Ureter (tissue), 1 donor: Measurements from ENCODE around the gene PPP2R3A. TPM values are rescaled to one million over a fixed set of nuclear protein-coding genes. Genes with fewer than 3 reads are reported as not detected.
"Not testable (repeated sequence)": the region's sequence is repeated elsewhere in the genome, so short reads cannot be mapped to it uniquely, and the experiment has no call there.

Experiments used
- DNase-seq: peaks from one replicate; pipeline ENCODE4 v3.0.0-alpha.2; 2020; ENCODE audit warnings: low spot score
- total RNA-seq: library from RNA; stranded (reverse); gene quantifications from one replicate; pipeline ENCODE4 v1.2.4, GENCODE V29; 2023
- donor health status: DM: yes; HTN: yes; CAD: no.

PPP2R3A gene, protein sequence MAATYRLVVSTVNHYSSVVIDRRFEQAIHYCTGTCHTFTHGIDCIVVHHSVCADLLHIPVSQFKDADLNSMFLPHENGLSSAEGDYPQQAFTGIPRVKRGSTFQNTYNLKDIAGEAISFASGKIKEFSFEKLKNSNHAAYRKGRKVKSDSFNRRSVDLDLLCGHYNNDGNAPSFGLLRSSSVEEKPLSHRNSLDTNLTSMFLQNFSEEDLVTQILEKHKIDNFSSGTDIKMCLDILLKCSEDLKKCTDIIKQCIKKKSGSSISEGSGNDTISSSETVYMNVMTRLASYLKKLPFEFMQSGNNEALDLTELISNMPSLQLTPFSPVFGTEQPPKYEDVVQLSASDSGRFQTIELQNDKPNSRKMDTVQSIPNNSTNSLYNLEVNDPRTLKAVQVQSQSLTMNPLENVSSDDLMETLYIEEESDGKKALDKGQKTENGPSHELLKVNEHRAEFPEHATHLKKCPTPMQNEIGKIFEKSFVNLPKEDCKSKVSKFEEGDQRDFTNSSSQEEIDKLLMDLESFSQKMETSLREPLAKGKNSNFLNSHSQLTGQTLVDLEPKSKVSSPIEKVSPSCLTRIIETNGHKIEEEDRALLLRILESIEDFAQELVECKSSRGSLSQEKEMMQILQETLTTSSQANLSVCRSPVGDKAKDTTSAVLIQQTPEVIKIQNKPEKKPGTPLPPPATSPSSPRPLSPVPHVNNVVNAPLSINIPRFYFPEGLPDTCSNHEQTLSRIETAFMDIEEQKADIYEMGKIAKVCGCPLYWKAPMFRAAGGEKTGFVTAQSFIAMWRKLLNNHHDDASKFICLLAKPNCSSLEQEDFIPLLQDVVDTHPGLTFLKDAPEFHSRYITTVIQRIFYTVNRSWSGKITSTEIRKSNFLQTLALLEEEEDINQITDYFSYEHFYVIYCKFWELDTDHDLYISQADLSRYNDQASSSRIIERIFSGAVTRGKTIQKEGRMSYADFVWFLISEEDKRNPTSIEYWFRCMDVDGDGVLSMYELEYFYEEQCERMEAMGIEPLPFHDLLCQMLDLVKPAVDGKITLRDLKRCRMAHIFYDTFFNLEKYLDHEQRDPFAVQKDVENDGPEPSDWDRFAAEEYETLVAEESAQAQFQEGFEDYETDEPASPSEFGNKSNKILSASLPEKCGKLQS (N-terminal part only)
- 11.0 TPM for total RNA-seq

DNA sequence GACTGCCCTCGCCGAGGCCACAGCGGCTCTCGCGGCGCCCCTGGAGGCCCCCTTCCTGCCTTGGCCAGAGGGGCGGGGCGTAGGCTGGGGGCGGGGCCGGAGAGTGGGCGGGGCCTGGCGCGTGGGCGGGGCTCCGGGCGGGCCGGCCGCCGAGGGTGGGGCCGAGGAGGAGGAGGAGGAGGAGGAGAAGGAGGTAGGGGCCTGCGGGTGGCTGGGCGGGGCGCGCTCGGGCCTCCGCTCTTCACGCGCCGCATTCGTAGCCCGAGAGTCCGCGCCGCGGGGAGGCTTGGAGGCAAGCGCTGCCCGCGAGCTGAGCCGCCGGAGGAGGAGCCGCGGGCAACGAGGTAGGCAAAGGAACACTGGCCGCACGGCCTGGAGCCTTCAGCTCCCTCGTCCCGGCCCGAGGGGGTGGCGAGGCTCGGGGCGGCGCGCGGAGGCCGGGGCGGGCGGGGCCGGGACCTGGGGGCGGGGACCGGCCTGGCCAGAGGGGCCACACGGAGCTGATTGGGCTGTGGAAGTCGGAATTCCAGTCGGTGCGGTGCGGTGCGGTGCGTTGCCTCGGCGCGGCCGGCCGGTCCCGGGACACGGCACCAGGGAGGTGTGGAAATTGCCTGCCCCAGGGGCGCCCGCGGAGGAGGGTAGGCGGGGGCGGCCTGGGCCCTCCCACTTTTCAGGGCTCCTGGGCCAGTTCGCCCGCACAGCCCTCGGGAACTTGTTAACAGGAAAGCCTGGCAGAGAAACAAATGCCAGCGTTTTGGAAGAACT is at the start of gene PPP2R3A:
TSS of gene PPP2R3A (plus strand) at position 223 of the 765 bp plus-strand sequence. CDS start 35,771 bp downstream, outside the sequence.
- DNase-seq: peak; percentile 87

DNA sequence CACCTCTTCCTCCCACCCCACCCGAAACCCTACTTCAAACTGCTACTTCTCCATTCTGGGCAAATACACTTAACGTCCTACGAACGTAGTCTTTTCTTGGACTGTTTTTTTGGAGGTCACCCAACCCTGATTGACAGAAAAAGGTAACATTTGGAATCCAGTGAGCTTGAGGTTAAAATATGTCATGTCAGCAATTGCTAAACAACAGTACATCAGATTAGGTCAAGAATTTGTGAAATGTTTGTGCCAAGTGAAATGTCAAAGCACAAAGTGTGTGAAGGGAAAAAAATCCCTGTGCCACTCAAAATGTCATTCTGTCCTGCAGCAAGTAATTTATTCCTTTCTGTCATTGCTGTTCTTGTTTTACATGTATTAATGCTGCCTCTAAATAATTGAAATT is 49.2 kb upstream of the PPP2R3A start:
- DNase-seq: no peak

DNA sequence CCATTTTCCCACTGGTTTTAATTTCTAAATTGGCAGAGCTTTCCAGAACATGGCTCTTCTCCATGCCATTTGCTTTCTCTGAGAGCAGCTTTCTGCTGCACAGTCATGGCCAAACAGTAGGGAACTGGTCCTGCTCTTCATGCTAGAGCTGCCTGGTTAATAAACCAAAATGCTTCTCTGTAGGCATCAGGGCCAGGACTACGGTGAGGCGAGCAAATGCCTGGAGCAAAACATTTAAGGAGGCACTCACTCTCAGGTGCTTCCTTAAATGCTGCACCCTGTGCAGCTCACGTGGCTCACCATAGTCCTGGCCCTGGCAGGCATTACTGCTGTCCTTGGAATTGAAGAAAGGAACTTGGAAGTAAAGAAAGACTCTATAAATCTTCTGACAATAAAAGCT is 48.5 kb upstream of the PPP2R3A start:
- DNase-seq: no peak

DNA sequence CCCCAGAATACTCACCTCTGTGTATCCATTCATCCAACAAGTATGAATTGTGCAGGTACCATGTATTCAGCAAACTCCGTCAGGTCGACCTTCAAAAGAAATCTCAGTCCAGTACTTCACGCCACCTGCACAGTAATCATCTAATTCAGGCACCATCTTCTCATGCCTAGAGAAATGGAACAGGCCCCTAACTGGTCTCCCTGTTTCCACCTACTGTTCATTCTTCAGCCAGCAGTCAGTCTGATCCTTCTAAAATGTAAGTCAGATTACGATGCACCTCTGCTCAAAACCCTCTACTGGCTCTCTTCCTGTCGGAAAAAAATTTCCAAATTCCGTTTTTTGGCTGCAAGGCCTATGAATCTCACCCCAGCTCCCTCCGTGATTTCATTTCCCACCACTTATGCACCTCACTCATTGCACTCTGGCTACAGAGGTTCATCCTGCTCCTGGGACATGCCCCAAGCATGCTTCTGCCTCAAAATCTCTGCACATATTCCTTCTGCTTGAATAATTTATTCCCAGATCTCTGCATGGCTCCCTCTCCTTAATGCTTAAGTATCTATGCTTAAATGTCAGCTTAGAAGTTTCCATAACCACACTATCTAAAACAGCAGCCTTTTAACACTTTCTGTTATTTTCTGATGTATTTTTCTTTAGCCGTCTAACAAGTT is 47.5 kb upstream of the PPP2R3A start:
- DNase-seq: no peak

DNA sequence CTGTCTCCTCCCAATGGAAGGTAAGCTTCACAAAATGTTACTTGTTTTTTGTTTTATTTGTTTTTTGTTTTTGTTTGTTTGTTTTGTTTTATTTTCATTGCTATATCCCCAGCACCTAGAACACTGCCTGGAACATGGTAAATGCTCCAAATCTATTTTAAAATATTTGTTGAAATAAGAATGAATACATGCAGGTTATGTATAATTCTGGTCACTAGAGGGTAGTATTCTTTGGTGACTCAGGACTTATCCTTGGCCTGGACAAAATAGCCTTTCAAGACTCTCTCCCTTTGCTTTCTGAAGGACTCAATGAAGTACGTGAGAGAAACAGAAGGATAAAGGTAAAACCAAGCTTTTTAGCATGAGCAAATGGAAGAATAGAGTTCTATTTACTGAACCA is 46.9 kb upstream of the PPP2R3A start:
- DNase-seq: no peak

DNA sequence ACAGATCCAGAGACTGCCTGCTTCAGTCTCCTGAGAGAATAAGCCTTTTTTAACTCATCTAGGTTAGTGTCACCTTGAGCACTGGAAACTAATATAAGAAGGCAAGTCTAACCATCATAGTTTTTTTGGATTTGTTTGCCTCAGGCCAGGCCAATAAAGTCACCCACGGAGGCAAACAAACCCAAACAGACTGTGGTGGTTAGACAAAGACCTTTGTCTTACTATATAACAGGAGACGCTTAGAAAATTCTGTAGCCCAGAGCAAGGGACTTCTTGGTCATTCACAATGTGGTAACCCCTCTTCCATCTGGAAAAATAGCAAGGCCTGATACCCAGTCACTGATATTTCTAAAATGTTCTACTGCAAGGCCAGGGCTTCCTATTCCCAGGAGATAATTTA is 45.3 kb upstream of the PPP2R3A start:
- DNase-seq: no peak

DNA sequence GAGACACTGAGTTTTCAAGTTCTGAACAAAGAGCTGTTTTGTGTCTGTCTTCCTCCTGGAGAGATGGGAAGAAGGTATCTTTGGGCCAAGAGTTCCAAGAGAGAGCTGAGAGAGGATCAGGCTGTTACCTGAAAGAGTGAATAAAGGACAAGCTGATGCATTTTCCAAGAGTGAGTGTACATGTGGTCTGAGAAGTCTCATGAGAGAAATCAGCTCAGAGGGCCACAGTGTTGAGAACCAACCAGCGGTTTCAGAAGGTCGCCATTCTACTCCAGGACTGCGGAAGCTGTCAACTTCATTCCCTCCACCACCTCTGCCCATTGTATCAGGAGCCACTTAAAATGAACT is 42.7 kb upstream of the PPP2R3A start:
- no peak for DNase-seq

DNA sequence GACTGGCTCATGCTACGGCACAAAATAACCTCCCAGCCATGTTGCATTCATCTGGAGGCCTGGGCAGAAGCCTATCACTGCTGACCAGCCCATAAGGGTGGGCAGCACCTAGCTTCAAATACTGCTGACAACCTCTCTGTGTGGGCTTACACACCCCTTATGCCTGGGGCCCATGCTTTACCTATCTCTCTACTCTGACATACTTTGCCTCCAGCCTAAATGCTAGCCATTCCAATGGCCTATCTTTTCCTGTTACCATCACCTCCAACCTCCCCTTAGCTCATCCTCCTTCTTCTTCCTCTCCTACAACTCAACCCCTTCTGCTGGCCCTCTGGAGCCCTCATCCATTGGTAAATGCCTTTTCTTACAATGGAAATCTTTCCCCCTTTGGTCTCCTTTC is 41.0 kb upstream of the PPP2R3A start:
- DNase-seq: no peak

DNA sequence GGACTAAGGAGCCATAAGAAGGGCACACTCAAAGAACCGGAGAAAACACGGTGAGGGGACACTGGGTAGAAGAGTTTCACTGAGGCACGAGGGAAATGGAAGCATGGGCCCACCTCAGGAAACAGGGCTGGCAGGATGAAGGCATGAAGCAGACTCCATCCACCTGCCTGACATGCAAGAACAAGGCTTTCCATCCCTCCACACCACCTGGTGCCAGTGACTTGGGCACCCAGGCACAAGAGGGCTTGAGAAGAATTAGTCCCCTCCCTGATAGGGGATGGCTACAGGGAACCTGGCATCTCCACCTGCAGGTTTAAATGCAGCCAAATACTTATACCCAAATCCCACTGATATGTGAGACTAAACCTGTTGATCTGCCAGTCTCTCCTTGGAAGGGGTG is 38.9 kb upstream of the PPP2R3A start:
- no peak for DNase-seq

DNA sequence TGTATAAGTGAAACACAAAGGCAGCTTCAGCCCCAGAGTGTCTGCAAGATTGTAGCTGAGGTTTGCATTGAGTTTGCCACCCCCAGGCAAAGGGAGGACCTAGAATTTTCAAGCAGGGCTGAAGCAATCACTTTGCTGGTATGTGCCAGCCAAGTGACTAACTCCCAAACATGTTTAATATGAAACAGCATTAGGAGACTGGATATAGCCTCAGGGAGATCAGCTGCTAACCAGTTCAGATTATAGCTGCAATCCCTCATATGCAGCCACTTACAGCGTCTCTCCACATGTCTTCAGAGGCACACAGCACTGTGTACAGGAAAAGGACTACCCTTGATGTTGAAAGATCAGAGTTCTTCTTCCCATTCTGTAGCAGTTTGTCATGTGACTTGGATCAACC is 38.4 kb upstream of the PPP2R3A start:
- DNase-seq: no peak

DNA sequence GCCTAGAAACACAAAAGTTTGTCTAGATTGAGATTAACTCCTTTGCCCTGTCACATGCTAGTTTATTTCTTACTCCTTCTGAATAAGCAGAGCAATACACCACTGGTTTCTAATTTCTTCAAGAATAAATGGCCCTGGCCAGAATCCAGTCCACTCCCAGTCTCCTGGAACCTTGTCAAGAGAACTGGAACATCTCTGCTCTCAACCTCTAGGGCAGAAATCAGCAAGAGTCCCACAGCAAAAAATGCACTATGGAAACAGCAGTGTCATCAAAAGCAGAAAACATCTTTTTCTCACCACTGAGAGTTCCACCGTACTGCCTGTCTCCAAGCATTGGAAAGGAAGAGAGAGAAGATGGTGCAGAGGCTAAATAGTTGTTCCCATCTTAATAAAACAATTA is 35.9 kb upstream of the PPP2R3A start:
- peak; percentile 50 for DNase-seq

DNA sequence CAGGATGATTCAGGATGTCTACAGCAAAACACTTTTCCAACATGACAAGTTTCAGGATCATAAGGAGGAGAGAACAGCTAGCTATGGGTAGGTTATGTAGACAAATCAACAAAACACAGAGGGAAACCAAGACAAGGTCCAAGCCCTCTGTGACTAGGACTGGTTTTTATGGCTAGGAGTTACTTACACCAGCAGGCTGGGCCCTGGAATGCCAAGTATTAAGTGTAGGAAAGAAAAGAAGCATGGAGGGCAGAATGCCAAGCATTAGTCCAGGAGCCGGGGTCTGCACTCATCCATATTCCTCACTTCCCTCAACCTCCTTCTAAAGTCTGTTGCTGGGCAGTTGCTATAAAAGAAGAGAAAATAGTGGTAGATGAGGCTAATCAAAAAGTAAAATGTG is 35.3 kb upstream of the PPP2R3A start:
- no peak for DNase-seq

DNA sequence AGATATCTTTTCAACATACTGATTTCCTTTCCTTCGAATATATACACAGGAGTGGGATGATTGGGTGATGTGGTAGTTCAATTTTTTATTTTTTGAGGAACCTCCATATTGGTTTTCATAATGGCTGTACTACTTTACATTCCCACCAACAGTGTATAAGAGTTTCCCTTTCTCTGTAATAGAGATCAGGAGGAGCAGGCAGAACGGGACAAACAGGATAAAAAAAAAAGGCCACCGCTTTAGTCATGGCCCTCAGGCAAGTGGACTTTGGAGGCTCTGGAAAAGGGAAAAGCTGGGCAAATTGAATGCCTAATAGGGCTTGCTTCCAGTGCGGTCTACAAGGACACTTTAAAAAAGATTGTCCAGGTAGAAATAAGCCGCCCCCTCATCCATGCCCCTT is 30.4 kb upstream of the PPP2R3A start:
- not testable (repeated sequence) for DNase-seq

DNA sequence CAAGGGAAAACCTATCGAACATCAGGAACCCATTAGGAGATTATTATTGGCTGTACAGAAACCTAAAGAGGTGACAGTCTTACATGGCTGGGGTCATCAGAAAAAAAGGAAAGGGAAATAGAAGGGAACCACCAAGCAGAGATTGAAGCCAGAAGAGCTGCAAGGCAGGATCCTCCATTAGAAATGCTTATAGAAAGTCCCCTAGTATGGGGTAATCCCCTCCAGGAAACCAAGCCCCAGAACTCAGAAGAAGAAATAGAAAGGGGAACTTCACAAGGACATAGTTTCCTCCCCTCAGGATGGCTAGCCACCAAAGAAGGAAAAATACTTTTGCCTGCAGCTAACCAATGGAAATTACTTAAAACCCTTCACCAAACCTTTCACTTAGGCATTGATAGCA is 27.8 kb upstream of the PPP2R3A start:
- DNase-seq: not testable (repeated sequence)

DNA sequence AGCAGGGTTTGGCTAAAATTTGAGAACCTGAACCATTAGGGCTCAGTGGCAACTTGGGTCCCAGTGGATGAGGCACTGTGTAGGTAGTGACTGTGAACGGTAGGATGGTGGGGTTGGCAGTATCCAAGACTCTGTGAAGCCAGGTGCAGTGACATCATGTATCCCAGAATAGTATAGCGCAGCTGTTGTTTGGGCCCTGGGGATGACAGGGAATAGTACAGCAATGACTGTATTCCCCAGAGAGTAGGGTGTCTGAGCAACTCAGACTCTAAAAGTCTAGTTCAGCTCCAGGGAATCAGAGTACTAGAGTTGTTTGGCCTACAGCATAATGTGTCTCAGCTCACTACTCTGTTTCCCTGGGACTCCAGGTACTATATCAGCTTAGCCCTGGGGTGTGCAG is 20.7 kb upstream of the PPP2R3A start:
- DNase-seq: no peak

DNA sequence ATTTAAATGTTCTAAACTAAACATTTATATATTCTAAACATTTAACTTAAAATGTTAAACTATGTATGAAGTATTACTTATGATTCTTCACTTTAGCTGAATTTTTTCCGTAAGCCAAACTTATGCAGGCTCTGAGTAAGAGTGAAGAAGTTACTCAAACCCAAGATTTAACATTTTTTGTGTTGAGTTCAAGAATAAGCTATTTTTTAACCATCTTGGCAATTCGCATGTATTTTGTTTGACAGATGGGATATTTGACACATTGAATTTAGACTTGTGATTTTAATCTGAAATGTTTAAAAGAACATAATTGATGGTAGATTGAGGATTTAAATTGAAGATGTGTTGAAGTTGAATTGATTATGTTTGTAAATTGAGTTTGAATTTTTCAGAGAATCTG is 14.6 kb upstream of the PPP2R3A start:
- no peak for DNase-seq

DNA sequence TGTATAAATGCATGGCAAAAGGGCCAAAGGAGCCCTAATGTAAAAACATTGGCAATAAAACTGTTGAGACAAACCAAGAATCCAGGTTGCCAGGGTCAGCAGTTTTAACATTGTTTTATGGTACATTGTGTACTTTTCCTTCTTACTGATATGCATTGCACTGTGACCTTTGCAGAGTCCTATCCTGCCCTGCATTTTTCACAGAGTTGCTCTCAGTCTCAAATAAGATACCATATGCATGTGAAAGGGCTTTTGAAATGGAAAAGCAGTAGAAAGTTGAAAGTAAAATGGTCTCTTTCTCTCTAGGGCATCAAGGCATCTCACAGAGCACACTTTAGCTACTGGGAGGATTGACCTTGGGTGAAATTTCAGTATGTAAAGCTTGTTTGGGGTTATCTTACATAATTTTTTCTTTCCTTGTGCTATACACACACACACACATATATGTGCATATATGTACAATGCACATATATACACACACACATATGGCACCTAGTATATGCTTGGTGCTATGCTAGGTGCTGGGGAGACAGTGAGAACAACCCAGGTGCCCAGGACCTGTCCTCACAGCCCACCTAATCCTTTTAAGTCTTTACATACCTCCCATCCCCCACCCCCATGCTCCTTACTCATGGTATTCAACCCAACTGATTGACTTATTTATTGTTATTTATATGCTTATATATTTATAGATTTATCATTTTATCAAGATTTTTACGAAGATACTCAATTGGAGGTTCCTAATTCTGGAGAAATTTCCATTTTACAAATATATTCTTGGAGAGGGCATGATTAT is 1.2 kb upstream of the PPP2R3A start:
- DNase-seq: no peak

DNA sequence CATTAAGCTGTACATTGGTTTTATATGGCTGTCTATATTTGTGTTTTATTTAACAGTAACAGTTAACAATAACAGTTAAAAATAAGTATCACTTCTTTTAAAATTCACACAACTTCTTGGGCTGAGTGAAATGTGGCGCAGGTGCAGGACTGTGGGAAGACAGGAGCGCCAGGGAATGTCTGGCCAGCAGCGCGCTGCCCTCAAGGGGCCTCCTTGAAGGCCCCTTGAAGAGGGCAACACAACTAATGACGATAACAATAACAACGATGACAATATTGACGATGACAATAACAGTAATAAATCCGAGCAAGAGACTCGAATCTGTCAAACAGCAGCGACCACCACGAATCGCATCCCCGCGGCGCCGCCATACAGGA is 411 bp upstream of the PPP2R3A start:
- no peak for DNase-seq

DNA sequence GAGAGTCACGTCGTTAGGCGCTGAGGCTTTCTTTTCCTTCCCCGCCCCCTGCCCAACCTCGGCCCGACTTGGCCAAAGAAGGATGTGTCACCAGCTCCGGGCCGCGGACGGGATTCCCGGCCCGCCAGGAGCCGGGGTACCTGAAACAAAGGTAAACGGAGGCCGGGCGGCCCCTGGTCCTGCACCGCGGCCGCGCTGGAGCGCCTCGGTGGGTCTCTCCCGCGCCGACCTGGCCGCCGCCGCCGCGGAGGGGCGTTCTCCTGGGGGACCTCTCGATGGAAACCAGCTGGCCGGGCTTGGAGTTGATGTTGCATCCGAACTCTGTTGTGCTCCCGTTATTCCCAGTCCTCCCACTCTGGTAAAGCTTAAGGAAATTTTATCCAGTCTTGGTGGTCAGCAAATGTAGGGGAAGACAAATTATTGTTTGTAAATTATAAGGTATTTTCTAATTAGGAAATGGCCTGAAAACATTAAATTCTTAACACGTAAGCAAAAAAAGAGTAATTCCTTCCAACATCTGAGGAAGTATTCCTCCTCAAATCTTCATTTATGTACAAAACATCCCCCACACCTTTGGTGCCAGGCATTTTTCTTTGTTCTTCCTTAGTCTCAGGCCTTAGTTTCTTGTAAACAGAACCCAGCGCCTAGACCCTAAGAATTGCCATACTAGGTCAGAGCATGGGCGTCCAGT is 888 bp downstream of the PPP2R3A start:
- DNase-seq: no peak

DNA sequence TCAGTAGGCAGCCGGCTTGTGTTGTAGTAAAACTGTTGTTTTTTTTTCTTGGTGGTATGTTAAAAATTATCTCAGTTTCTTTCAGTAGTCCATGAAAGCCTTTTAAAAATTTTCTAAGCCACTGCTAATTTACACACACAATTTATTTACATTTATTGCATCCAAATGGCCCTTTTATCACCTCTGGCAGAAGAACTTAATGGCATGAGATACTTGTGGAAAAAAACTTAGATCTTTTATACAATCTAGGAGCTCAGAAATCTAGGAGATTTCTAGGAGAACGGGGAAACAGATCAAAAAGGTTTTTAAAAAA is 1.4 kb downstream of the PPP2R3A start:
- DNase-seq: no peak
